Liver (tissue), 9 donors: ENCODE data around the gene CAPN10. TPM values are rescaled to one million over a fixed set of nuclear protein-coding genes. Genes with fewer than 3 reads are reported as not detected.

ENCODE experiments used
- DNase-seq: peaks from one replicate; pipeline ENCODE4 v3.0.0-alpha.2; 2017; ENCODE audit warnings: low spot score
- H3K27ac ChIP-seq, 2 donors: one replicate each; pipeline ENCODE4 v1.7.0; 2013; ENCODE audit warnings: inconsistent platforms in 2 of 2, low read length in 2 of 2, control low read depth in 1 of 2, low read depth in 1 of 2, mild to moderate bottlenecking in 1 of 2
- H3K27me3 ChIP-seq, 4 donors: one replicate each; pipeline versions ENCODE4 v1.6.1 to v1.7.0; 2013; ENCODE audit warnings: low read length in 3 of 4, inconsistent platforms in 1 of 4, mild to moderate bottlenecking in 1 of 4, moderate library complexity in 1 of 4; ENCODE audit not compliant: control insufficient read depth in 4 of 4, insufficient read depth in 4 of 4
- H3K36me3 ChIP-seq, 4 donors: one replicate each; pipeline versions ENCODE4 v1.6.1 to v1.7.0; 2013; ENCODE audit warnings: low read length in 3 of 4, mild to moderate bottlenecking in 3 of 4, low read depth in 1 of 4, moderate library complexity in 1 of 4; ENCODE audit not compliant: control insufficient read depth in 4 of 4, insufficient read depth in 3 of 4
- H3K4me1 ChIP-seq, 4 donors: one replicate each; pipeline versions ENCODE4 v1.6.1 to v1.7.0; 2013; ENCODE audit warnings: low read length in 3 of 4, mild to moderate bottlenecking in 3 of 4, moderate library complexity in 1 of 4; ENCODE audit not compliant: control insufficient read depth in 4 of 4, insufficient read depth in 4 of 4
- H3K4me3 ChIP-seq, 3 donors: one replicate each; pipeline versions ENCODE4 v1.6.1 to v1.7.0; 2013; ENCODE audit warnings: low read length in 3 of 3, control low read depth in 1 of 3, low read depth in 1 of 3, mild to moderate bottlenecking in 1 of 3
- H3K9ac ChIP-seq, 2 donors: one replicate each; pipeline ENCODE4 v1.7.0; 2013; ENCODE audit warnings: low read length in 2 of 2, mild to moderate bottlenecking in 2 of 2, moderate library complexity in 2 of 2, control low read depth in 1 of 2, low read depth in 1 of 2
- H3K9me3 ChIP-seq, 4 donors: one replicate each; pipeline versions ENCODE4 v1.6.1 to v1.7.0; 2013; ENCODE audit warnings: low read length in 3 of 4; ENCODE audit not compliant: control insufficient read depth in 4 of 4
- EGR1 ChIP-seq, 2 donors: IDR thresholded peaks; 2 replicates each; pipeline ENCODE4 v1.6.1; 2016 to 2018; ENCODE audit warnings: antibody characterized with exemption in 2 of 2, low read depth in 2 of 2
- FOXA1 ChIP-seq: IDR thresholded peaks from 2 replicates; pipeline ENCODE4 v1.6.1; 2016; ENCODE audit warnings: antibody characterized with exemption
- FOXA2 ChIP-seq: IDR thresholded peaks from 2 replicates; pipeline ENCODE4 v1.6.1; 2016; ENCODE audit warnings: antibody characterized with exemption
- GABPA ChIP-seq, 2 donors: IDR thresholded peaks in 1 of 2; conservative IDR thresholded peaks in 1 of 2; 2 replicates each; pipeline ENCODE4 v1.6.1; 2016; ENCODE audit warnings: antibody characterized with exemption in 2 of 2, mild to moderate bottlenecking in 1 of 2, moderate library complexity in 1 of 2
- HNF4A ChIP-seq, 2 donors: conservative IDR thresholded peaks; 2 replicates each; pipeline ENCODE4 v1.6.1; 2016; ENCODE audit warnings: antibody characterized with exemption in 2 of 2, mild to moderate bottlenecking in 2 of 2
- HNF4G ChIP-seq: IDR thresholded peaks from 2 replicates; pipeline ENCODE4 v1.6.1; 2016; ENCODE audit warnings: antibody characterized with exemption
- JUND ChIP-seq, 2 donors: IDR thresholded peaks; 2 replicates each; pipeline ENCODE4 v1.6.1; 2016; ENCODE audit warnings: antibody characterized with exemption in 2 of 2
- NR2F2 ChIP-seq: IDR thresholded peaks from 2 replicates; pipeline ENCODE4 v1.6.1; 2016; ENCODE audit warnings: antibody characterized with exemption
- RAD21 ChIP-seq, 2 donors: IDR thresholded peaks; 2 replicates each; pipeline ENCODE4 v1.6.1; 2016; ENCODE audit warnings: antibody characterized with exemption in 2 of 2, mild to moderate bottlenecking in 2 of 2
- REST ChIP-seq: IDR thresholded peaks from 2 replicates; pipeline ENCODE4 v1.6.1; 2016; ENCODE audit warnings: antibody characterized with exemption, mild to moderate bottlenecking
- RXRA ChIP-seq, 2 donors: IDR thresholded peaks; 2 replicates each; pipeline ENCODE4 v1.6.1; 2017 to 2018; ENCODE audit warnings: antibody characterized with exemption in 2 of 2, mild to moderate bottlenecking in 1 of 2
- SP1 ChIP-seq: IDR thresholded peaks from 2 replicates; pipeline ENCODE4 v1.6.1; 2018; ENCODE audit warnings: antibody characterized with exemption, mild to moderate bottlenecking
- TAF1 ChIP-seq: conservative IDR thresholded peaks from 2 replicates; pipeline ENCODE4 v1.6.1; 2016; ENCODE audit warnings: antibody characterized with exemption, mild to moderate bottlenecking
- YY1 ChIP-seq: IDR thresholded peaks from 2 replicates; pipeline ENCODE4 v1.6.1; 2016; ENCODE audit warnings: antibody characterized with exemption, mild to moderate bottlenecking
- WGBS: extraction: QIAGEN DNeasy Blood & Tissue Kit; methylation state at CpG from one replicate; pipeline ENCODE4 v1.1.7; 2013; 5-methylcytosine and 5-hydroxymethylcytosine counted together
- polyA plus RNA-seq, 2 donors: library from polyadenylated mRNA; stranded (reverse) in 1 of 2; unstranded in 1 of 2; fragments of 200-250 nt in 1 of 2; fragments of >200 nt in 1 of 2; fragmentation: Nextera tagmentation in 1 of 2; extraction: Ambion mirVana in 1 of 2; gene quantifications; one replicate each; pipeline versions ENCODE4 v1.2.1 to v1.2.3, GENCODE V29; 2013 to 2015
- total RNA-seq, 2 donors: library from RNA; depleted of rRNA; stranded (reverse); fragments of >200 nt; gene quantifications; one replicate each; pipeline ENCODE4 v1.2.3, GENCODE V29; 2014
- TF ChIP-seq, protein P1 (sequence below): IDR thresholded peaks from 2 replicates; pipeline ENCODE4 v1.6.1; 2016; ENCODE audit warnings: antibody characterized with exemption
- TF ChIP-seq, protein P2 (sequence below): fragments of 150-350 bp; IDR thresholded peaks from 2 replicates; pipeline ENCODE4 v1.5.1; 2017; ENCODE audit warnings: improper control_type of control experiment, low read depth, low read length; ENCODE audit not compliant: missing input control
- TF ChIP-seq, protein P3 (sequence below): IDR thresholded peaks from 2 replicates; pipeline ENCODE4 v1.6.1; 2016; ENCODE audit warnings: antibody characterized with exemption
- TF ChIP-seq, protein P4 (sequence below): IDR thresholded peaks from 2 replicates; pipeline ENCODE4 v1.6.1; 2016; ENCODE audit warnings: antibody characterized with exemption
- donor health status: healthy.
- donor health status: healthy.
- donor health status: healthy.
- donor health status: healthy.
- donor health status: healthy.

Gene CAPN10
- total and polyA plus RNA-seq, 4 donors = 4.8 to 11.3 (median 6.5) TPM

GRCh38 chr2:240578110-240578450 is 8.5 kb upstream of the CAPN10 start:
- TF ChIP-seq, protein P1, sequence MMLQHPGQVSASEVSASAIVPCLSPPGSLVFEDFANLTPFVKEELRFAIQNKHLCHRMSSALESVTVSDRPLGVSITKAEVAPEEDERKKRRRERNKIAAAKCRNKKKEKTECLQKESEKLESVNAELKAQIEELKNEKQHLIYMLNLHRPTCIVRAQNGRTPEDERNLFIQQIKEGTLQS = no peak
- TF ChIP-seq JUND (IDR thresholded peaks at IDR 0.05) = no peak
- no peak for TF ChIP-seq SP1
- TF ChIP-seq FOXA2 = no peak
- TF ChIP-seq, protein P2, sequence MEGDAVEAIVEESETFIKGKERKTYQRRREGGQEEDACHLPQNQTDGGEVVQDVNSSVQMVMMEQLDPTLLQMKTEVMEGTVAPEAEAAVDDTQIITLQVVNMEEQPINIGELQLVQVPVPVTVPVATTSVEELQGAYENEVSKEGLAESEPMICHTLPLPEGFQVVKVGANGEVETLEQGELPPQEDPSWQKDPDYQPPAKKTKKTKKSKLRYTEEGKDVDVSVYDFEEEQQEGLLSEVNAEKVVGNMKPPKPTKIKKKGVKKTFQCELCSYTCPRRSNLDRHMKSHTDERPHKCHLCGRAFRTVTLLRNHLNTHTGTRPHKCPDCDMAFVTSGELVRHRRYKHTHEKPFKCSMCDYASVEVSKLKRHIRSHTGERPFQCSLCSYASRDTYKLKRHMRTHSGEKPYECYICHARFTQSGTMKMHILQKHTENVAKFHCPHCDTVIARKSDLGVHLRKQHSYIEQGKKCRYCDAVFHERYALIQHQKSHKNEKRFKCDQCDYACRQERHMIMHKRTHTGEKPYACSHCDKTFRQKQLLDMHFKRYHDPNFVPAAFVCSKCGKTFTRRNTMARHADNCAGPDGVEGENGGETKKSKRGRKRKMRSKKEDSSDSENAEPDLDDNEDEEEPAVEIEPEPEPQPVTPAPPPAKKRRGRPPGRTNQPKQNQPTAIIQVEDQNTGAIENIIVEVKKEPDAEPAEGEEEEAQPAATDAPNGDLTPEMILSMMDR = no peak
- Histone ChIP-seq H3K27me3 (no peaks in the 10 kb centered on the region), H3K36me3 (peaks cover 0 to 45% (median 4%) of the 10 kb centered on the region in 4 donors), H3K9me3 (no peaks in the 10 kb centered on the region), H3K4me3 (no peak overlapping the region), H3K27ac (no peak overlapping the region), H3K9ac (no peak overlapping the region), H3K4me1 (peaks cover 9 to 25% (median 21%) of the 10 kb centered on the region in 4 donors)
- 92% methylated on average over 9 of the region's 9 CpGs for WGBS
- no peak for DNase-seq

DNA sequence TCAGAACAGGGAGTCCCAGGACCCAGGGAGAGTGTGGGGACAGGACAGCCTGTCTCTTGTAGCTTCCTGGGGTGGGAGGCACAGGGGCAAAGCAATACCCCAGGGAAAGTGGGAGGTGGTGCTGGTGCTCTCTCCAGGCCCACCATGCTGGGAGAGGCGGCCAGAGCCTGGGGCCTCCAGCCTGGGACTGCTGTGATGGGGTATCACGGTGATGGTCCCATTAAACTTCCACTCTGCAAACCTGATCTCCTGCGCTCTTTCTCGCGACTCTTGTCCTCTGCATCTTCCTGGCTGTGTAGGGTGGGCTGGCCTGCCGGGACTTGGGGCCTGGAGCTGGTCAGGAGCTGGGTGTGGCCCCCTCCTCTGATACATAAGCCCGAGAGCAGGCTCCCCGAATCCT is 8.0 kb upstream of the CAPN10 start:
- no peak overlapping the region for H3K4me3 ChIP-seq
- no peak overlapping the region for H3K9ac ChIP-seq
- no peaks in the 10 kb centered on the region for H3K27me3 ChIP-seq
- no peak overlapping the region for H3K27ac ChIP-seq
- 92% methylated on average over 8 of the region's 8 CpGs for WGBS
- H3K9me3 ChIP-seq = no peaks in the 10 kb centered on the region
- DNase-seq = no peak
- peaks cover 9 to 25% (median 21%) of the 10 kb centered on the region in 4 donors for H3K4me1 ChIP-seq
- H3K36me3 ChIP-seq = peaks cover 0 to 45% (median 3%) of the 10 kb centered on the region in 4 donors
- no peak for TF ChIP-seq RAD21 (IDR thresholded peaks at IDR 0.05)
- no peak for TF ChIP-seq HNF4G

DNA sequence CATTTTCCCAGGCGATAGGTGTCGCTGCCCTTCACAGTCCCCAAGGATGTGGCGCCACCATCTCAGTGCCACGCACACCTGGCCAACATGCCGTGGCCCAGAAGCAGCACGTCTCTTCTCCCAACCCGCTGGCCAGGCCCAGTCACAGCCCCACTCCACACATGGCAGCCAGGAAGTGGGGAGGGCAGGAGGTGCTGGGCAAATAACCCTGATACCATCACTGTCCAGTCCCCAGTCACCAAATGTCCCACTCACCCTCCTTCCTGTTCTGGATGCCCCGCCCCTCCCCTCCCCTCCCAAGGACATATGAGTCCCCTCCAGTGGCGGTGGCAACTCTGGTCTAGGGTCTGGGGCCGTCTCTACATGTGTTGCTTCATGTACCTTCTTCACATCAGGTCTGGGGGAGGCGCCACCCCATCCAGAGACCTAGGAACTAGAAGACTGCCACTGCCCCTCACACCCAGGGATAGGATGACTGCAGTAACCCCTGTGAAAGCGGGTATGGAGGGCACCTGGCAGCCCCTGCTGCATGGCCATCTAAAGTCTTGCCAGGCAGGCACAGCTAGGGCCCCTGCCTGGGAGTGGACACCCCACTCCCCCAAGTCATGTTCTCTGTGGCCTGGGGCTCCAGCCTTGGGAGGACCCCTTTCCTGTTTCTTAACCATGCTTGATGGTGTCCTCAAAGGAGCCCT is 7.3 kb upstream of the CAPN10 start:
- Histone ChIP-seq H3K27me3 (no peaks in the 10 kb centered on the region), H3K9ac (no peak overlapping the region), H3K36me3 (peaks cover 0 to 41% (median 3%) of the 10 kb centered on the region in 4 donors), H3K4me1 (peaks cover 9 to 25% (median 21%) of the 10 kb centered on the region in 4 donors), H3K27ac (peak overlapping the region; percentile 86 to 92), H3K4me3 (no peak overlapping the region), H3K9me3 (no peaks in the 10 kb centered on the region)
- no peak for DNase-seq
- 91% methylated on average over 12 of the region's 12 CpGs for WGBS
- TF ChIP-seq RXRA (IDR thresholded peaks at IDR 0.05) (no peak), TAF1 (no peak), HNF4A (conservative IDR thresholded peaks at IDR 0.05) (no peak), SP1 (no peak), RAD21 (IDR thresholded peaks at IDR 0.05) (no peak), REST (no peak), FOXA1 (no peak), FOXA2 (no peak), JUND (IDR thresholded peaks at IDR 0.05) (no peak), YY1 (no peak), GABPA (IDR thresholded peaks at IDR 0.05 in 1 of 2, conservative IDR thresholded peaks at IDR 0.05 in 1 of 2) (no peak), HNF4G (no peak), EGR1 (IDR thresholded peaks at IDR 0.05; ENCODE audit: low read depth in 2 of 2) (no peak), NR2F2 (no peak)
- TF ChIP-seq, protein P3, sequence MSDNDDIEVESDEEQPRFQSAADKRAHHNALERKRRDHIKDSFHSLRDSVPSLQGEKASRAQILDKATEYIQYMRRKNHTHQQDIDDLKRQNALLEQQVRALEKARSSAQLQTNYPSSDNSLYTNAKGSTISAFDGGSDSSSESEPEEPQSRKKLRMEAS = no peak
- TF ChIP-seq, protein P4, sequence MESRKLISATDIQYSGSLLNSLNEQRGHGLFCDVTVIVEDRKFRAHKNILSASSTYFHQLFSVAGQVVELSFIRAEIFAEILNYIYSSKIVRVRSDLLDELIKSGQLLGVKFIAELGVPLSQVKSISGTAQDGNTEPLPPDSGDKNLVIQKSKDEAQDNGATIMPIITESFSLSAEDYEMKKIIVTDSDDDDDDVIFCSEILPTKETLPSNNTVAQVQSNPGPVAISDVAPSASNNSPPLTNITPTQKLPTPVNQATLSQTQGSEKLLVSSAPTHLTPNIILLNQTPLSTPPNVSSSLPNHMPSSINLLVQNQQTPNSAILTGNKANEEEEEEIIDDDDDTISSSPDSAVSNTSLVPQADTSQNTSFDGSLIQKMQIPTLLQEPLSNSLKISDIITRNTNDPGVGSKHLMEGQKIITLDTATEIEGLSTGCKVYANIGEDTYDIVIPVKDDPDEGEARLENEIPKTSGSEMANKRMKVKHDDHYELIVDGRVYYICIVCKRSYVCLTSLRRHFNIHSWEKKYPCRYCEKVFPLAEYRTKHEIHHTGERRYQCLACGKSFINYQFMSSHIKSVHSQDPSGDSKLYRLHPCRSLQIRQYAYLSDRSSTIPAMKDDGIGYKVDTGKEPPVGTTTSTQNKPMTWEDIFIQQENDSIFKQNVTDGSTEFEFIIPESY = no peak
- TF ChIP-seq, protein P1 = no peak
